H9 (cell line): ENCODE results near the gene TULP3. TPM values are rescaled to one million over a fixed set of nuclear protein-coding genes. Genes with fewer than 3 reads are reported as not detected.

Experiments used
- DNase-seq: peaks from one replicate; pipeline ENCODE4 v3.0.0-alpha.2; 2017
- H2AFZ ChIP-seq: one replicate; pipeline ENCODE4 v1.6.1; 2013; ENCODE audit warnings: mild to moderate bottlenecking, low read length, control low read depth, moderate library complexity
- H2AK5ac ChIP-seq: 2 replicates; pipeline ENCODE4 v1.6.1; 2013; ENCODE audit warnings: low read length, control low read depth, mixed read lengths; ENCODE audit not compliant: insufficient read length
- H2BK120ac ChIP-seq: one replicate; pipeline ENCODE4 v1.6.1; 2013; ENCODE audit warnings: low read depth, mild to moderate bottlenecking, low read length, control low read depth, inconsistent platforms; ENCODE audit not compliant: poor library complexity, severe bottlenecking
- H2BK12ac ChIP-seq: 2 replicates; pipeline ENCODE4 v1.6.1; 2013; ENCODE audit warnings: low read length, control low read depth, mixed read lengths, low read depth; ENCODE audit not compliant: insufficient read length
- H2BK15ac ChIP-seq: 2 replicates; pipeline ENCODE4 v1.6.1; 2013; ENCODE audit warnings: low read depth, low read length, control low read depth
- H2BK20ac ChIP-seq: one replicate; pipeline ENCODE4 v1.6.1; 2013; ENCODE audit warnings: low read depth, mild to moderate bottlenecking, low read length, control low read depth, inconsistent platforms; ENCODE audit not compliant: poor library complexity, severe bottlenecking
- H2BK5ac ChIP-seq: 2 replicates; pipeline ENCODE4 v1.6.1; 2013; ENCODE audit warnings: low read length, control low read depth, mixed read lengths; ENCODE audit not compliant: insufficient read length
- H3K14ac ChIP-seq: 2 replicates; pipeline ENCODE4 v1.6.1; 2013; ENCODE audit warnings: low read length, control low read depth; ENCODE audit not compliant: insufficient read depth
- H3K18ac ChIP-seq: 2 replicates; pipeline ENCODE4 v1.6.1; 2013; ENCODE audit warnings: low read depth, mild to moderate bottlenecking, mixed read lengths, low read length, control low read depth; ENCODE audit not compliant: insufficient read length
- H3K23ac ChIP-seq: 2 replicates; pipeline ENCODE4 v1.6.1; 2013; ENCODE audit warnings: low read length, control low read depth, mixed read lengths, low read depth; ENCODE audit not compliant: insufficient read length
- H3K23me2 ChIP-seq: 2 replicates; pipeline ENCODE4 v1.6.1; 2013; ENCODE audit warnings: low read depth, mild to moderate bottlenecking, mixed read lengths, low read length, control low read depth; ENCODE audit not compliant: insufficient read length, poor library complexity, severe bottlenecking
- H3K27ac ChIP-seq: 2 replicates; pipeline ENCODE4 v1.5.1; 2013; ENCODE audit warnings: low read length, control low read depth, mixed read lengths, low read depth; ENCODE audit not compliant: insufficient read length
- H3K27me3 ChIP-seq: 2 replicates; pipeline ENCODE4 v1.6.1; 2013; ENCODE audit warnings: low read length, control low read depth, inconsistent platforms; ENCODE audit not compliant: insufficient read depth
- H3K4ac ChIP-seq: 2 replicates; pipeline ENCODE4 v1.6.1; 2013; ENCODE audit warnings: low read depth, mild to moderate bottlenecking, control low read depth, inconsistent platforms, low read length, moderate library complexity
- H3K4me1 ChIP-seq: 2 replicates; pipeline ENCODE4 v1.6.1; 2013; ENCODE audit warnings: low read length, control low read depth, inconsistent platforms; ENCODE audit not compliant: insufficient read depth
- H3K4me2 ChIP-seq: 2 replicates; pipeline ENCODE4 v1.6.1; 2013; ENCODE audit warnings: low read length, control low read depth, mixed read lengths; ENCODE audit not compliant: insufficient read length, insufficient read depth
- H3K56ac ChIP-seq: 2 replicates; pipeline ENCODE4 v1.6.1; 2013; ENCODE audit warnings: low read depth, mild to moderate bottlenecking, mixed read lengths, low read length, control low read depth; ENCODE audit not compliant: insufficient read length
- H3K79me1 ChIP-seq: 2 replicates; pipeline ENCODE4 v1.6.1; 2013; ENCODE audit warnings: low read depth, mild to moderate bottlenecking, moderate library complexity, low read length, control low read depth, inconsistent platforms; ENCODE audit not compliant: insufficient read depth, poor library complexity, severe bottlenecking
- H3K79me2 ChIP-seq: 2 replicates; pipeline ENCODE4 v1.6.1; 2013; ENCODE audit warnings: low read length, control low read depth, inconsistent platforms; ENCODE audit not compliant: insufficient read depth
- H3K9ac ChIP-seq: 2 replicates; pipeline ENCODE4 v1.6.1; 2013; ENCODE audit warnings: low read length, control low read depth, mixed read lengths; ENCODE audit not compliant: insufficient read length; ENCODE audit errors: extremely low read depth
- H3K9me3 ChIP-seq: one replicate; pipeline ENCODE4 v1.6.1; 2013; ENCODE audit warnings: low read depth, low read length, inconsistent platforms; ENCODE audit not compliant: control insufficient read depth
- H3T11ph ChIP-seq: one replicate; pipeline ENCODE4 v1.6.1; 2013; ENCODE audit warnings: mild to moderate bottlenecking, low read length, control low read depth, inconsistent platforms
- H4K20me1 ChIP-seq: one replicate; pipeline ENCODE4 v1.6.1; 2013; ENCODE audit not compliant: control insufficient read depth, insufficient read length, insufficient read depth
- H4K5ac ChIP-seq: 2 replicates; pipeline ENCODE4 v1.6.1; 2013; ENCODE audit warnings: low read depth, mild to moderate bottlenecking, mixed read lengths, low read length, control low read depth; ENCODE audit not compliant: insufficient read length
- H4K8ac ChIP-seq: replicated peaks from 2 replicates; pipeline ENCODE4 v1.6.1; 2013; ENCODE audit warnings: low read length, control low read depth, mixed read lengths, low read depth; ENCODE audit not compliant: insufficient read length
- H4K91ac ChIP-seq: 2 replicates; pipeline ENCODE4 v1.6.1; 2013; ENCODE audit warnings: low read depth, mild to moderate bottlenecking, moderate library complexity, mixed read lengths, low read length, control low read depth; ENCODE audit not compliant: insufficient read length
- H3K27ac Mint-ChIP-seq, 3 experiments: 2 replicates in 2 of 3; 3 replicates in 1 of 3; pipeline ENCODE4 v1.8.0; 2020 to 2021; ENCODE audit warnings: mixed read lengths in 3 of 3, mild to moderate bottlenecking in 1 of 3, moderate library complexity in 1 of 3
- H3K27me3 Mint-ChIP-seq: 2 replicates; pipeline ENCODE4 v1.8.0; 2021; ENCODE audit warnings: low read depth, mild to moderate bottlenecking, moderate library complexity, mixed read lengths
- H3K36me3 Mint-ChIP-seq, 3 experiments: 2 replicates in 2 of 3; 3 replicates in 1 of 3; pipeline ENCODE4 v1.8.0; 2020 to 2021; ENCODE audit warnings: low read depth in 3 of 3, mixed read lengths in 3 of 3; ENCODE audit not compliant: insufficient read depth in 1 of 3
- H3K4me1 Mint-ChIP-seq, 2 experiments: 2 replicates each; pipeline ENCODE4 v1.8.0; 2020; ENCODE audit warnings: mixed read lengths in 2 of 2
- H3K4me3 Mint-ChIP-seq, 2 experiments: 2 replicates in 1 of 2; 3 replicates in 1 of 2; pipeline ENCODE4 v1.8.0; 2020 to 2021; ENCODE audit warnings: mild to moderate bottlenecking in 2 of 2, mixed read lengths in 2 of 2, moderate library complexity in 1 of 2
- H3K9me3 Mint-ChIP-seq, 2 experiments: 2 replicates in 1 of 2; 3 replicates in 1 of 2; pipeline ENCODE4 v1.8.0; 2020; ENCODE audit warnings: mild to moderate bottlenecking in 2 of 2, mixed read lengths in 2 of 2, moderate library complexity in 1 of 2
- WGBS: extraction: QIAGEN DNeasy Blood & Tissue Kit; methylation state at CpG from one replicate; pipeline ENCODE4 v1.1.7; 2013; ENCODE audit warnings: missing lambda C conversion rate, low lambda C conversion rate, mixed read lengths; ENCODE audit not compliant: insufficient read length; ENCODE audit errors: extremely low coverage; 5-methylcytosine and 5-hydroxymethylcytosine counted together
- total RNA-seq: library from RNA; stranded (reverse); gene quantifications from 2 replicates; pipeline ENCODE4 v1.2.1, GENCODE V29; 2021
- TF ChIP-seq, protein P1 (sequence below): fragments of 200-600 bp; sonication (generic); conservative IDR thresholded peaks from 3 replicates; pipeline ENCODE4 v1.8.0; 2021; ENCODE audit warnings: antibody characterized with exemption, mild to moderate bottlenecking

TULP3 gene
- total RNA-seq, 1 experiment from 2014 or later: 22.3 TPM

DNA sequence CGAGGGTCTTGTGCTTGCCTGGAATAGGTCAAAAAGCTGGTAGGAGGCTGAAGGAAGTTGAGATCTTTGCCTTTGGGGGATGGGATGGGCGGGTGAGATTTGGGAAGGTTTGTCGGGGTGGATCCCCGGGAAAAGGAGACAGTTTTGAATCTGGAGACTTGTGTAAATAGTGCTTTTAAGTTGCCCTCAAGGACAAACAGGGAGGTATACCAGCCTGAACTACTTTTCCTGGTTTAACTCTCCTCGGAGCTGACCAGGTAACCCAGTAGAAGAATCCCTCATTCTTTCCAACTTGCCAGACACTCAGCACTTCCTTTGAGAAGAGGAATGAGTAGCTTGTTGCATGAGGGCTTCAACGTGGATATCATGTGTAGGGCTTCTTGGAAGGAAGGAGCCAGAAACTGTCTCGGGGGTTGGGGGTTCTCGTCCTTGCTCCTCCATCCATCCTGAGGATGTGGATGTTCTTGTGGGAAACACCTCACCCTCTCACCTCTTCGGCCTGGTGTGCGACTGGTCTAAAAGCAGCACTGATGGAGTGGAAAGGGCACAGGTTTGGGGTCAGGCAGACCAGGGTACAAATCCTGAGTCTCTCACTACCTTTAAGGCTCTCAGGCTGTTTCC, 70.4 kb downstream of the TULP3 start:
- H2AFZ ChIP-seq: no peak overlapping the region
- no peaks in the 10 kb centered on the region; a peak in 1 of 5 replicates for H3K9me3 Mint-ChIP-seq
- H3K27ac ChIP-seq: no peak overlapping the region
- H2BK120ac ChIP-seq: no peak overlapping the region
- H3K27ac Mint-ChIP-seq: peak overlapping the region in 1 of 3 experiments; percentile 53; a peak in 1 of 7 replicates
- peaks cover 30% of the 10 kb centered on the region; the same call in 1 of the 2 replicates for H3K79me2 ChIP-seq
- no peaks in the 10 kb centered on the region for H3K27me3 ChIP-seq
- no peak overlapping the region for H3K23ac ChIP-seq
- H3K79me1 ChIP-seq: no peaks in the 10 kb centered on the region
- H2AK5ac ChIP-seq: no peak overlapping the region
- peaks cover 53 to 57% of the 10 kb centered on the region in 2 experiments for H3K4me1 Mint-ChIP-seq
- H4K20me1 ChIP-seq: peaks cover 3% of the 10 kb centered on the region
- no peak overlapping the region for H4K5ac ChIP-seq
- H3T11ph ChIP-seq: no peak overlapping the region
- H3K9me3 ChIP-seq: no peaks in the 10 kb centered on the region
- H4K8ac ChIP-seq: no peak overlapping the region
- H2BK20ac ChIP-seq: no peak overlapping the region
- no peak overlapping the region for H2BK5ac ChIP-seq
- H3K14ac ChIP-seq: no peak overlapping the region
- no peak overlapping the region for H2BK12ac ChIP-seq
- peaks cover 23% of the 10 kb centered on the region for H3K23me2 ChIP-seq
- no peak overlapping the region for H4K91ac ChIP-seq
- H3K18ac ChIP-seq: no peak overlapping the region
- no peak overlapping the region for H3K56ac ChIP-seq
- peaks cover 3% of the 10 kb centered on the region; the same call in 1 of the 2 replicates for H3K4me1 ChIP-seq
- peak overlapping the region; percentile 91 for H3K4me2 ChIP-seq
- H2BK15ac ChIP-seq: no peak overlapping the region
- WGBS: no CpG with 5 or more reads among the region's 10 CpGs
- no peak overlapping the region for H3K4ac ChIP-seq
- peak overlapping the region; percentile 62 for H3K9ac ChIP-seq
- peaks cover 6% of the 10 kb centered on the region for H3K27me3 Mint-ChIP-seq
- peak overlapping the region; percentile 83 to 91 for H3K4me3 Mint-ChIP-seq
- peaks cover 8 to 26% (median 10%) of the 10 kb centered on the region in 3 experiments for H3K36me3 Mint-ChIP-seq
- TF ChIP-seq, protein P1, sequence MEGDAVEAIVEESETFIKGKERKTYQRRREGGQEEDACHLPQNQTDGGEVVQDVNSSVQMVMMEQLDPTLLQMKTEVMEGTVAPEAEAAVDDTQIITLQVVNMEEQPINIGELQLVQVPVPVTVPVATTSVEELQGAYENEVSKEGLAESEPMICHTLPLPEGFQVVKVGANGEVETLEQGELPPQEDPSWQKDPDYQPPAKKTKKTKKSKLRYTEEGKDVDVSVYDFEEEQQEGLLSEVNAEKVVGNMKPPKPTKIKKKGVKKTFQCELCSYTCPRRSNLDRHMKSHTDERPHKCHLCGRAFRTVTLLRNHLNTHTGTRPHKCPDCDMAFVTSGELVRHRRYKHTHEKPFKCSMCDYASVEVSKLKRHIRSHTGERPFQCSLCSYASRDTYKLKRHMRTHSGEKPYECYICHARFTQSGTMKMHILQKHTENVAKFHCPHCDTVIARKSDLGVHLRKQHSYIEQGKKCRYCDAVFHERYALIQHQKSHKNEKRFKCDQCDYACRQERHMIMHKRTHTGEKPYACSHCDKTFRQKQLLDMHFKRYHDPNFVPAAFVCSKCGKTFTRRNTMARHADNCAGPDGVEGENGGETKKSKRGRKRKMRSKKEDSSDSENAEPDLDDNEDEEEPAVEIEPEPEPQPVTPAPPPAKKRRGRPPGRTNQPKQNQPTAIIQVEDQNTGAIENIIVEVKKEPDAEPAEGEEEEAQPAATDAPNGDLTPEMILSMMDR: no peak
- DNase-seq: no peak
